GM19099 (cell line): ENCODE measurements around the gene BICD1.

ENCODE experiments used
- POLR2A ChIP-seq: IDR thresholded peaks from 3 replicates; pipeline ENCODE4 v1.6.1; 2011; ENCODE audit warnings: low read depth; ENCODE audit not compliant: insufficient read length; ENCODE audit errors: extremely low read depth

The BICD1 gene

DNA sequence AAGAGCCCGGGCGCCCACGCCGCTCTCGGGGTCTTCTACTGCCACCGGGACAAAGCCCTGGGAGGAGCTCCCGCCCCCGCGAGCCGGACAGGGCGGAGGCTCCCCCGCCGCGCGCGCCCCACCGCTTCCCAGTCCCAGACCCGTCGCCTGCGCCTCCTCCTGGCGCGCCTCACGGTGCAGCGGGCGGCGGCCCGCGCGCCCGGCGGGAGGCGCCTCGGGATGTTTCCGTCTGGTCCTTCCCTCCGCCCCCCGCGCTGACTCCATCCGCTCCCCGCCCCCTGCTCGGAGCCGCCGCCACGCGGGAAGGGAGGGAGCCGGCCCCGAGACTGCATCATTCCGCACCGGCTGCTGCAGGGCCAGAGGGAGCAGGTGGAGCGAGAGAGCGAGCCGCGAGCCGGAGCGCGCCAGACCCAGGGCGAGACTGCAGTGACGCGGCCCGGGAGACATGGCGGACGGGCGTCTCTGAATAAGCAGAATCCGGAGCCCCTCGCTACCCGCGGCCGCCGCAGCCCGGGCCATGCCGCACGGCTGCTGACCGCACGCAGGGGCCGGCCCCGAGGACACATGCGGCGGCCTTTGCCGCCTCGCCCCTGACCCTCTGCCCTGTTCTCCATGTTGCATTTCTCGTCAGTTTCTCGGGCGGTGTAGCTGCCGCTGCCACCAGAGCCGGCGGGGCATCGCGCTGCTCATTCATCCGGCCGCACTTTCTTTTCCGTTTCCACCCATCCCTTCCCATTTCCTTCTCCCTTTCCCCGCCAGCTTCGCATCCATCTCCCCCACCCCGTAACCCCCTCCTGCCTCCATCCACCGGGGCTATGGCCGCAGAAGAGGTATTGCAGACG lies at the start of gene BICD1:
TSS of gene BICD1 (plus strand) at position 331 of the 842 bp plus-strand sequence. CDS start at position 816, 485 bp downstream.
- TF ChIP-seq POLR2A: peak; percentile 88

- TF ChIP-seq POLR2A: no peak
Observed at GRCh38 chr12:32061033-32061432, 45.6 kb upstream of the BICD1 start.

DNA sequence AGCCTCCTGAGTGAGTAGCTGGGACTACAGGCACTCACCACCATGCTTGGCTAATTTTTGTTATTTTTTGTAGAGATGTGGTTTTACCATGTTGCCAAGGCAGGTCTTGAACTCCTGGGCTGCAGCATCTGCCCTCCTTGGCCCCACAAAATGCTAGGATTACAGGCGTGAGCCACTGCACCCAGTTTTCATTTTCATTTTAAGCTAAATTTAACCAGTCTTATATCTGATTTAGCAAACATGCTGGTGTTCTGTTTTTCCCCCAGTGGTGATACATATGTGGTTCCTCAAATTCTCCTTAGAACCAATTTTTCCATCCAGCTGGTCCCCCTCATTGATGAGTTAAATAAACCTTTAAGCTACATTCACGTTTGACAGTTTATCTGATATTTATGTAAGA lies 43.8 kb upstream of the BICD1 start:
- TF ChIP-seq POLR2A: no peak

GRCh38 chr12:32063796-32064195 lies 42.9 kb upstream of the BICD1 start:
- no peak for TF ChIP-seq POLR2A

GRCh38 chr12:32066206-32066605 lies 40.4 kb upstream of the BICD1 start:
- no peak for TF ChIP-seq POLR2A

DNA sequence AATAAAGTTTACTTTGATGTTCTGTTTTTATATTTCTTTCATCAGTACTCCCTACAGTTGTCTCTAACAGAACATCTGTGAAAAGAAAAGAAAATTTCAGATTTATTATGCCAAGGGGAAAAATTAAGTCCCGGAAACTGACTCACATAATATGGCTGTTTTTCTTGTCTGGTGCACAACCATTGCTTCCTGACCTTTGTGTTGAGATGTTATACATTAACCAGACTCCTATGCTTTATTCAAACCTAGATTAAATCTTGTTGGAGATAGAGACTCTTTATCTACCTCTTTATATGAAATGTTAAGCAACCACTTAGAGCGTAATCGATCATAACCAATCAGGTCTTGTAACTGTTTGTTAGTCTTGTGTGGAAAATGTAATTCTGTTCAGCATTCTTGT lies 37.6 kb upstream of the BICD1 start:
- TF ChIP-seq POLR2A: no peak

GRCh38 chr12:32069731-32070130 lies 36.9 kb upstream of the BICD1 start:
- TF ChIP-seq POLR2A: no peak

GRCh38 chr12:32070370-32070769 lies 36.3 kb upstream of the BICD1 start:
- no peak for TF ChIP-seq POLR2A

DNA sequence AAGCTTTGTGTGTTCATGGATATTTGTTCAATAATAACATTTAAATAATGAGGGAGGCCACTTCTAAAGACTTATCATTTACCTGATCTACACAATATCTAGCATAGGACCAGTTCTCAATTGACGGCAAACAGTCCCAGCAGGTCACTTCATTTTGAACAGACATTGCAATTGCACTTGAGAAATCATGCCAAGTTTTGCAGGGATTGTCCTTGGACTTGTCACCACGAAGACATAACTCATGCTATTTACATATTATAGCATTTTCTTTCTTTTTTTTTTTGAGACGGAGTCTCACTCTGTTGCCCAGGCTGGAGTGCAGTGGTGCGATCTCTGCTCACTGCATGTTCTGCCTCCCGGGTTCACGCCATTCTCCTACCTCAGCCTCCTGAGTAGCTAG lies 34.5 kb upstream of the BICD1 start:
- no peak for TF ChIP-seq POLR2A

DNA sequence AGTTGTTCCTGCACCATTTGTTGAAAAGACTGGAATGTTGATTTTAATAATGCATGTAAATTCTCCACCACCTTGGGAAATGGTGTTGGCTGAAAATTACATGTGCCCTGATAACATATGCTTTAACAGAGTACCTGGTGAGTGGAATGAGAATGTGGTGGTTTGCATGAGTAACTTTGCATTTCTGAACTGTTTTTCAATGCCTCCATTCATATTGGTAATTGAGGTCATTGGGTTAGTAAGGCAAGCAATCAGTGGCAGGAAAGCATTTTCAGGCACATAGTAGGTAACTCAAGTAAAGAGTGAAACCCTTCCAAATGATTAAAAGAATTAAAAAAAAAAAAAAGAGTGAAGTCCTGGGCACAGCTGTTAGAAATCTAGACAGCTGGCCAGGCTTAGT lies 32.2 kb upstream of the BICD1 start:
- no peak for TF ChIP-seq POLR2A

GRCh38 chr12:32076941-32077340 lies 29.7 kb upstream of the BICD1 start:
- no peak for TF ChIP-seq POLR2A

- TF ChIP-seq POLR2A: no peak
Observed at GRCh38 chr12:32080435-32080834, 26.2 kb upstream of the BICD1 start.

DNA sequence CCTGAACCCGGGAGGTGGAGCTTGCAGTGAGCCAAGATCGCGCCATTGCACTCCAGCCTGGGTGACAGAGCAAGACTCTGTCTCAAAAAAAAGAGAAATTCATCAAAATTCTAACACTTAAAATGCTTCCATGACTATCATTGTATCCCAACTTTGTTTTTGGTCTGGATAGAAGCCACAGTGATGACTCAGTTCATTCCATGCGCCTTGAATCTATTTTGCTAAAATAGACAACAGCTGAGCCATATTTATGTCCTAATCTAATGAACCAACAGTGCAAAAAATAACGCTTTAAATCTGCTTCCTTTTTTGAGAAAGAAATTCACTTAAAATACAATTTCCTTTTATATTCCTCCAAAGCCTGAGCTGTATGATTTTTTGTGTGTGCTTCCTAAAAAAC lies 23.2 kb upstream of the BICD1 start:
- no peak for TF ChIP-seq POLR2A

GRCh38 chr12:32084017-32084688 lies 22.5 kb upstream of the BICD1 start:
- no peak for TF ChIP-seq POLR2A

GRCh38 chr12:32084753-32085152 lies 21.9 kb upstream of the BICD1 start:
- no peak for TF ChIP-seq POLR2A

DNA sequence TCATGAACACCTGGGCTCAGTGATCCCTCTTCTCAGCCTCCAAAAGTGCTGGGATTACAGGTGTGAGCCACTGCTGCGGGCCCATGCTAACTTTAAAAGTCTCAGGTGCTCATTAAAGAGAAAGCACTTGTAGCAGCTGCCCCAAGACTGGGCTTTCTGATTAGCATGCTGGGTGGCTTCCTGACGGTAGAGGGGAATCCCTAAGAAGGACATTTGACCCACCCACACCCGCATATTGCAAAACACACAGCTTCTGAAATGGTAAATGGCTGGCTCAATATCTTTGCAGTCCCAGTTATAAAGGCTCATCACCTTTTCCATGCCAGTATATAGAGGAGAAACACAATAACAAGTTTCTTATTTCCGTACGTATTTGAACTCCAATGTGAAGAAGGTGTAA lies 19.3 kb upstream of the BICD1 start:
- TF ChIP-seq POLR2A: no peak

DNA sequence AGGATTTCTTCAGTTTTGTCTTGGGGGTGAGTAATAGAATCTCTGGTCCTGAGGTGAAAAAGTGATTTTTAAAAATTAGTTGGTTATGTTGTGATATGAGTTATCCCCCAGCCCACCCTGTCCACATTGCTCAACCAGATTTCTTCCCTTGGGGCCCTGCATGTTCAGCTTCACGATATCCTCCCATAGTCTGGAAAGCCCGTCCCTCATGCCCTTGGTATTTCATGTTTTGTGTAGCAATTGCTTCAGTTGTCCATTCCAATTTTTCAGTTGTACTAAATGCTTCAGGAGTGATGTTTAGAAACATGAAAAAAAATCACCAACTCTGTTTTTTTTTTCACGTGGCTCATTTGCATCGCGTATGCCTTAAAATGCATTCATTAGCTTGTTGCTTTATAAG lies 17.5 kb upstream of the BICD1 start:
- TF ChIP-seq POLR2A: no peak

DNA sequence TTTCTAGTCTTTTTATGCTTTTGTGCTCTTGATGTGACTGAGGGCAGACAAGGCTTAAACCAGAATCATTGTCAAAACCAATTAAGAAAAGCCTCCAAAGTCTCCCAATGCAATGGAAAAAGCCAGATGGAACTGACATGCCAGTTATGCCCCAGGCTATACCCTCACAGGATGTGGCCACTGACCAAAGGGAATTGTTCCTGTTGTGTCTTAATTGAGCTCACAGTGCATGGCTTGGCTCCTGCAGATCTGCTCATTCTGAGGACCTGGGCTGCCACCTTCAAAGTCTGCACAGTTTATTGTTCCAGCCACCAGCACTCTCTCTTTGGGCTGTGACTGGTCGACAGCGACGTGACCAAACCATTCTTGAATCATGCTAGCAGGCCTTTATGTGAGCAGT lies 17.1 kb upstream of the BICD1 start:
- TF ChIP-seq POLR2A: no peak
